ENCODE measurements around the gene SEMA4D.

The SEMA4D gene

DNA sequence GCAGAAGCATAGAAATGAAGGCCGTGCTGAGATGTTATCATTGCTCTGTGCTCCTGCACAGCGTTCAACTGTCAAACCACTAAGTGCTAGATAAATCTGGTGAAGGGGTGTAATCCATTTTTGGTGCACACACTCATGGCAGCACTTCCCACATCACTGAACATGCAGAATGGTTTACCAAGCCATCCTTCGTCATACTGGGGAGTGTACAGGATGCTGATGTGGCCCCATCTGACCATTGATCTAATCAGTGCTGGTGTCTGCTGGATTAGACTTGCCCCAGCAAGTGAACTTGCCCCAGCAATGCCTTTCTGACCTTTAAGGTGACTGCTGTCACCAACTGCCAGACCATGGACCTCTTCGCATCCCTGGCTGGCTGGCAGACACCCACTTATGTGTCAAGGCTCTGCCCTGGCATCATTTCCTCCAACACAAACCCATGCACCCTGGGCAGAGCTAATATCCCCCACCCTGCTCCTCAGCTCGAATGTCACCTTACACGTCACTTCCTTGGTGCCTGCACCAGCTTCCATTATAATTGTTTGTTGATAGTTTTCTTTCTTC, 4.2 kb upstream of the SEMA4D start:
- no peak for DNase-seq (ENCODE audit: low read depth in 2 of 2)

DNA sequence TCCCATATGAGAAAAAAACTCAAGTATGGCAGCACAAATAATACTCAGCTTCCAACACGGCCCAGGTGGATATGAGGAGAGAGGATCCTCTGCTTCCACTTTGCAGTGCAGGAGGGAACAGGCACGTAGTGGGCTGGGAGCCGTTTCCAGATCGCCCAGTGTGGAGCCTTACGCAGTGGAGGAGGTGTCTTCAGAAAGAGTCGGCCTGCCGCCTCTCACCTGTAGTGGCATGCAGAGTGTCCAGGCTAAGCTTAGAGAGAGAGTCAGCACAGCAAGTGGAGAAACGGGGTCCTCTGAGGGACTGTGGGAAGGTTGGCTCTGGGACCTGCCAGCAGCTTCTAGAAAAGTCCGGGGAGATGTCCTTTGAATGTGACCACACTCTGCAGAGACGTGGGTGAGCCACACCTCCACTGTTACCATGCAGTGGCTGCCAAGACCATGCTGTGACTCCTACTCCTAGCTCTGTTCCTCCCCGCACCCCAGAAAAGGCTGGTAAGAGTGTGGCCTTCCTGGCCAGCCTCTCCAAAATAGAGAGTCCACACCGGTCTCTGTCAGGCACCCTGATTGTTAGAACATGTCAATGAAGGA, 3.5 kb upstream of the SEMA4D start:
- DNase-seq (ENCODE audit: low read depth in 2 of 2): no peak

DNA sequence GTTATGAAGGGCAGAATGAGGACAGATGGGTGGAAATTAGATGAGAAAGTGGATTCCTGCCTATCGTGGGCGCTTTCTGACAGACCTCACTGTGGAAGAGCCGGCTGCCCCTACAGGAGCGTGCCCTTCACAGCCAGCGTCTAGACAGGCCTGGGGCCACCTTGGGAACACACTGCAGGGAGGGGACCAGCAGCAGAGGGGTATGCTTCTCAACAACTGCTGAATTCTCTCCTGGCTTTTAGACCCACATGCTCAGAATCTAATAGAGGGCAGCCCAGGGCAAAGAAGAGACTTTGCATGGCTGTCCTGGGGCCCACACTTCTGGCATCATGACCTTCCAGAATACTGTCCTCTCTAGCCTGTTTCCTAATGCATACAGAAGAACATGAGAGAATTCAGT, 2.1 kb upstream of the SEMA4D start:
- no peak for DNase-seq (ENCODE audit: low read depth in 2 of 2)

DNA sequence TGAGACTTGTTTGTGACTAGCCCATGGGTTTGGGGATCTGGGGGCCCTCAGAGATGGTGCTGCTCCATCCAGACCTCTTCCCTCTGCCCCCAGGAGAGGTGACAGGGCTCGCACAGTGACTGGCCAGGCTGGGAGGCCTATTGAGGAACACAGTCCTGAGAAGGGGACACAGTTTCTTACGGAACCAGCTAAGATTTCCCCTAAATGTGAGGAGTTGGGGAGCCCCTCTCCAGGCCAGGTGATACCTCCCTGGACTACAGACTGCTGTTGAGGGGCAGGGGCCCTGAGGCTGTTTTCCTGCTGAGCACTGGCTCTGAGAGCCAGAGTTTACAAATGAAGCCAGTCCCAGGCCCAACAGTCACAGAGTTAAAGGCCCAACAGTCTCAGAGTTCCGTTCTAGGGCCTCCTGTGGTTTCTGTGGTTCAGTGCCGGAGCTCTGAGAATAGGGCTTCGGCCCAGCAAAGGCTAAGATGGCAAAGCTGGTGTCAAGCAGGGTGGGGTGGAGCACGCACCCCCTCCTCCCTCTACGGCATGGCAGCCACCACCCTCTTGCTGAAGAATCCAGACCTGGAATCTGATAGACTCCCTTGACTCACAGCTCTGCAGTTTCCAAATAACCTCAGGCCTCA, 1.1 kb upstream of the SEMA4D start:
- no peak for DNase-seq (ENCODE audit: low read depth in 2 of 2)

DNA sequence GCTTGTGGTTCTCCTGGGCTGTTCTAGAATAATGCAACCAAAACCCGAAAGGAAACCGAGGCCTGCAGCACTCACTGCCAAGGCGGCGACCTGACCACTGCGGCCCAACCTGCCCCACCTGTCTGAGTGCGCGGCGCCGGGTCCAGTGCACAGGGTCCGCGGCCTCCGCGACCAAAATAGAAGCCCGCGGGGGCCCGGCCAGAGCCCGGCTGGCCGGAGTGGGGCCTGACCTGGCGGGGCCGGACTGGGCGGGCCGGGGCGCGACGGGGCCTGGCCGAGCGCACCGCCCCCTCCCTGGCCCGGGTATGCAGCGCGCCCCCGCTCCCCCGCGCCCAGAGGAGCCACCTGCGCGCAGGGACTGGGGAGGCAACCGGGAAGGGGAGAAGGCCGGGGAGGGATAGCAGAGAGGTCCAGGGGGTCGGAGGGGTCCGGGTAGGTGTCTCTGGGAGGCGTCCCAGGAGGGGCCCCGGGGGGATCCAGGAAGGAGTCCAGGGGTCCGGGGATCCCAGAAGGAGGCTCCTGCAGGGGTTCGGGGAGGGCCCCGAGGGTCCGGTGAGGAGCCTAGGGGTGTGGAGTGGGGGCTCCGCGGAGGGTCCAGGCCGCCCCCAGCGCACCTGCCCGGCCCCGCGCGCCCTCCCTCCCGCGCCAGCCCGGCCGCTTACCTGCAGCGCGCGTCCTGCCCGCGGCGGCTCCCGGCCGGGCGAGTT, 503 bp downstream of the SEMA4D start:
- DNase-seq (ENCODE audit: low read depth in 2 of 2): no peak

DNA sequence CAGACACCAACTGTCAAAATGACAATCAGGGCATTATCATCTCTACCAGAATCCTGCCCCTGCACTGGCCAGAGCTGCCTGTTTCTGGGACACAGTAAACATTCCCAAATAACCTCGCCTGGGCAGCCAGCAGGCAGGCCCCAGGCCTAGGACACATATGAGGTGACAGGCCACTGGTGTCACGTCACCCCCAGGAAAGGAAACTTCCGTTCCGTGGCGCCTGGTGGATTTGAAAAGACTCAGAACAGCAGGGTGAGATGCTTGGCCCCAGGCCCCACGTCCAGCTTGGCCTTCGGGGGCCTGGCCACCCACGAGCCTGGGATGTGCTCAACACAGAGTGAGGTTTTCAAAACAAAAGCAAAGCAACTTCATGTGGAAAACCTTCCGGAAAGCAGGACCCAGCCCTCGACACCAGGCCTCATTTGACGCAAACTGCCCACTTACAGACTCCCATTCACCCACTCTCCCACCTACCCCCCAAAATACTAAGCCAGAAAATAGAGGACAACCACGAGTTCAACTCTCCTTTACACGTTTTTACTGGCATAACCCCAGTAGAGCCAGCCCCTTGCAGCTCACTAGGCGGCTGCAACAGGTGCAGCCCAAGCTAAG, 1.2 kb downstream of the SEMA4D start:
- DNase-seq (ENCODE audit: low read depth in 2 of 2): no peak

DNA sequence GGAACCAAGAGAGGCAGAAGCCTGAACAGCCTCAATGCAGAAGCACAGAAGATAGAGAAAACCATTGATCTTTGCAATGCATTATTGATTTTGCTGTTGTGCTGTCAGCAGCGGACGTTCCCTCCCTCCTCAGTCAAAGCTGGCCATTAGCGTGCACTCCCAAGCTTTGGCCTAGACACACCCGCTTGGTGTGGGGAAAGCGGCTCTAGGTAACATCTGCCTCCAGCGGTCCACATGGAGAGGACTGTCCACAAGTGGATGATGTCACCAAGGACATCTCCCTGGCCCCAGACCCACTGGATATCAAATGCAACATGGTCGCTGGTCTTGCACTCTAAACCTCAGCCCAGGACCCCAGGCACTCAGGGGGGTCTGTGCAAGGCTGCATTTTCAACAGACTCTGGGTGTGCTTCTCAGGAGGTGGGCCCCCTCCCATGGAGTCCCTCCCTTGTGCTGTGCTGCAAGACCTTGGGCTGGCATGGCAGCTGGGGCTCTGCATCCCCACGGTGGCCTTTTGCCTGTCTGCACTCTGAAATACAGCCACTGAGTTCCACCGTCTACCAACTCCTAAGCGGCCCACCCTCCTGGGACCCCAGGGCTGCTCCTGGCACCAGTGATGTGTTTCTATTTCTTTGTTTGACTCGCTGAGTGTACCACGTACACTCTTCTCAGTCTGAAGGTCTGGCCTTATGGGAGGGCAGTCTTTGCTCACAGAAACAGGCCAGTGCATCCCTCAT, 1.9 kb downstream of the SEMA4D start:
- no peak for DNase-seq (ENCODE audit: low read depth in 2 of 2)

DNA sequence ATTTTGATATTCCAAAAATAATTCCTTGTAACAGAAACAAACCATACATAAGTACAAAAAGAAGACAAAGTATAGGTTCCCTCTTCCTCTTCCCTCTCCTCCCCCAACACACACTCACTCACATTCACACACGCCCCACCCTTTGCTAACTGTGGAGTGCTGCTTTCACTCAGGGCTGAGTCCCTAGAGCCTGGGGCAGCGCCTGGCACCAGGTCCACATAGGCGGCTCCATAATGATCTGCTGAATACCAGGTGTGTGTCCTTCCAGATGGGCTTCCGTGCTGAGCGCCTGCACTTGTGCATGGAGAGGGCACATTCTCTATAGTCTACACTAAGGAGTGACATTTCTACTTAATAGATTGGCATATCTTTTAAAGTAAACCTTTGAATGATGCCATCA, 3.7 kb downstream of the SEMA4D start:
- DNase-seq (ENCODE audit: low read depth in 2 of 2): no peak

DNA sequence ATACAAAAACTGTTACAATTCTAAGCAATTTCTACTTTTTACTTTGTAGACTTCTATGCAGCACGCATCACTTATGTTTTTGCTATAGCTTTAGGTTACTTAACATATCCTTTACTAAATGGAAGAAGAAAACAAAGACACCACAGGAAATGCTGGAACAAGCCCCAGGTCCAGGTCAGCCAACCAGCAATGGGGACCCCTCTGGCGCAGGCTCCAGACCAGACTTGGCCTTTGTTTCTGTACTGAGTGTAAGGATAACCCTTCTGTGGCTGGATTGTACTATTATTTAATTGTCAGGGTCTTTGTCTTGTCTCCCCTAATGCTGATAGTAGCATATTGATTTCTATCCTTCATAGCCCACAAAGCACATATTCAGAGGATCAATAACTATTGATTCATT, 4.2 kb downstream of the SEMA4D start:
- no peak for DNase-seq (ENCODE audit: low read depth in 2 of 2)

DNA sequence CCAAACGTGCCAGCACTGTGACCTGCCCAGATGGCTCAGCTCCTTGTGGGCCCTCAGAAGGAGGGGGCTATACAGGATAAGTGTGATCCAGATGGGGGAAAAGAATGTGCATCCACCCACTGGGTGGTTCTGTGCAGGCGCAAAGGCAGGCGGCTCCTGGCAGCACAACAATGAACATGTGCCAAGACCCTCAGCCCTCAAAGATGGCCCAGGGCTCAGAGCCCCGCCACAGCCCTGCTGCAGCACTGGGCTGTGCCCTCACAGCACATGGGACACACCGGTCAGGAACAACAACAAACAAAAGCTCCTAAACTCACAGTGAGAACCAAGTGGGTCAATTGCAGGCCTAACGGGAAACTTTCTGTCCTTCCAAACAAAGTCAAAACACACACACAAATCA, 4.7 kb downstream of the SEMA4D start:
- DNase-seq (ENCODE audit: low read depth in 2 of 2): no peak

DNA sequence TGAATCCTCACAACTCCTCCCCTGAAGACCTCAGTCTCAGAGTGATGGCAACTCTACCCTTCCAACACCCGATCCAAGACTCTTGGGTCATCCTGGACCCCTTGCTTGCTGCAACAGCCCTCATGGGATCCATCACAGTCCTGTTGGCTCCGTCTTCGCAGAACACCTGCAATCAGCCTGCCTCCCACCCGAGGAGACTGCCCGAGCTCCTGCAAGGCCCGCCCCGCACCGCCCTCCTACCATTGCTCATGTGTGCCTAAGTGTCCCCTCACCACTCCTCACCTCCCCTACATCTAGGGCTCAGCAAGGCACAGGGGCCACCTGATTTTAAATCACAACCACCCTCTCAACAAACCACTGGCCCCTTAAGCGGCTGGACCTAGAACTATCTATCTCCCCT, 5.3 kb downstream of the SEMA4D start:
- DNase-seq (ENCODE audit: low read depth in 2 of 2): no peak

DNA sequence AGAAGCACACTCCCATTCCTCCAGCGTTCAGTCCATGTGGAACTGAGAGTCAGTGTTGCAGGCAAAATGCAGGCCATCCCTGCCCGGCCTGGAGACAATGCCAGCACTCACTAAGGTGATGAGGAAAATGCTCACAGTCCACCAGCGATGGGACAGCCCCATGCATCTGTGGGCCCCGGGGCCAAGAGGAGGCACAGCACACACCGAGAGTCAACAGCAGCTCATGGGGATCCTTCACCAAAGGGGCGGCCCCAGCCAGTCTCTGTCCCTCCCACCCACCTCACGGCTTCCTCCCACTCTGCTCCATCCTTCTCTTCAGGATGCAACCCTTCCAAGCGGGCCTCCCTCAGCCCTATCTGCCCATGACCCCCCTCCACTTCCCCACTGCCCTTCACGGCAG, 6.2 kb downstream of the SEMA4D start:
- no peak for DNase-seq (ENCODE audit: low read depth in 2 of 2)

DNA sequence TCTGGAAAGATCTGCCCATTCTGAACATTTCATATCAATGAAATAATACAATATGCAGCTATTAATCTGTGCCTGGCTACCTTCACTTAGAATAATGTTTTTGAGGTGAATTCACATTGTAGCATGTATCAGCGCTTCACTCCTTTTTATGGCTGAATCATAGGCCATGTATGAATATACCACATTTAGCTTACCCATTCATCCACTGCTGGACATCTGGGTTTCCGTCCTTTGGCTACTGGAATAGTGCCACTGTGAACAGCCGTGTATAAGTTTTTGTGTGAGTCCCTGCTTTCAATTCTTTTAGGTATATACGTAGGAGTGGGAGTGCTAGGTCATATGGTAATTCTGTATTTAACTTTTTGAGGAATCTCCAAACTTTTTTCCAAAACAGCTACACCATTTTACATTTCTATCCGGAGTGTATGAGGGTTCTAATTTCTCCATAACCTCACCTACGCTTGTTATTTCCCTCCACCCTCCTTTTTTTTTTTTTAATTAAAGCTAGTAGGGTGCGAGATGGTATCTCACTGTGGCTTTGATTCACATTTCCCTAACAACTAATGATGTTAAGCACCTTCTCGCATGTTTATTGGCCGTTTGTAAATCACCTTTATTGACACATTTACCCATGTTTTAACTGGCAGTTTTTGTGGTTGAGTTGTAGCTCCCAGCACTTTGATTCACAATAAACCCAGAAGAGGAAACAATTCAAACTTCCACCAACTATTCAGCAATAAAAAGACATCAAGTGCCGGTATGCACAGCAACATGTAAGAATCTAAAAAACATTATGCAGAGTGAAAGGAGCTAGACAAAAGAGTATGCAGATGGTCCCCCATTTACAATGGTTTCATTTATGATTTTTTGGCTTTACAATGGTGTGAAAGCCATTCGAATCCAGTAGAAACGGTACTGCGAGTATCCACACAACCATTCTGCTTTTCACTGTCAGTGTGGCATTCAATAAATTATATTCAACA, 8.1 kb downstream of the SEMA4D start:
- DNase-seq (ENCODE audit: low read depth in 2 of 2): no peak

DNA sequence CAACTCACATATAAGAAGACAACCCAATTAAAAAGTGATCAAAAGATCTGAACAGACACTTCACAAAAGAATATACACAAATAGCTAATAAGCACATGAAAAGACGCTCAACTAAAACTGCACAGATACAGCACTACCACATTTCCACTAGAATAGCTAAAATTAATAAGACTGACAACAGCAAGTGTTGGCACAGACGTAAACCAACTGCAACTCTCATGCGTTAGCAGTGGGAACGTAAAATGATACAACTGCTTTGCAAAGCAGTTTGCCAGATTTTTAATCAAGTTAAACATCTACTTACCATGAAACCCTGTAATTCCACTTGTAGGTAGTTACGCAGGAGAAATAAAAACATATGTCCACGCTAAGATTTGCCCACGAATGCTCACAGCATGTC, 9.0 kb downstream of the SEMA4D start:
- DNase-seq (ENCODE audit: low read depth in 2 of 2): no peak

DNA sequence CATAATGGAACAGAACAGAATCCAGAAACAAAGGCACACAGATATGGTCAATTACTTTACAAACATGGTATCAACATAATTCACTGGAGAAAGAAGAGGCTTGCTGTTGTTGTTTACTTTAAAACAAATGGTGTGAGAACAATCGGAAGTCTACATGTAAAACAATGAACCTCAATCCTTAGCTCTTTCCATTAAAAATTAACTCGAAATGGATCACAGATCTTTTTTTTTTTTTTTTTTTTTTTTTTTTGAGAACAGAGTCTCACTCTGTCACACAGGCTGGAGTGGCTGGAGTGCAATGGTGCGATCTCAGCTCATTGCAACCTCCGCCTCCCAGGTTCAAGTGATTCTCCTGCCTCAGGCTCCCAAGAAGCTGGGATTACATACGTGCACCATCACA, 9.8 kb downstream of the SEMA4D start:
- no peak for DNase-seq (ENCODE audit: low read depth in 2 of 2)

DNA sequence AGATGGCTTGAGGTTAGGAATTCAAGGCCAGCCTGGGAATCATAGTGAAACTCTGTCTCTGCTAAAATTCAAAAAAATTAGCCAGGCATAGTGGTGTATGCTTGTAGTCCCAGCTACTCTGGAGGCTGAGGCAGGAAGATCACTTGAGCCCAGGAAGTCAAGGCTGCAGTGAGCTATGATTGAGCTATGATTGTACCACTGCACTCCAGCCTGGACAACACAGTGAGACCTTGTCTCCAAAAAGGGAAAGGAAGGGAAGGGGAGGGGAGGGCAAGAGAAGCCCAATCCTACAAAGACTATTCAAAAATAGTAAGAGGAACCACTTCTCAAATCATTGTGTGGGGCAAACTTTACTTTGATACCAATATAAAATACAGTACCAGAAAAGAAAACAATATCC, 11.2 kb downstream of the SEMA4D start:
- no peak for DNase-seq (ENCODE audit: low read depth in 2 of 2)

DNA sequence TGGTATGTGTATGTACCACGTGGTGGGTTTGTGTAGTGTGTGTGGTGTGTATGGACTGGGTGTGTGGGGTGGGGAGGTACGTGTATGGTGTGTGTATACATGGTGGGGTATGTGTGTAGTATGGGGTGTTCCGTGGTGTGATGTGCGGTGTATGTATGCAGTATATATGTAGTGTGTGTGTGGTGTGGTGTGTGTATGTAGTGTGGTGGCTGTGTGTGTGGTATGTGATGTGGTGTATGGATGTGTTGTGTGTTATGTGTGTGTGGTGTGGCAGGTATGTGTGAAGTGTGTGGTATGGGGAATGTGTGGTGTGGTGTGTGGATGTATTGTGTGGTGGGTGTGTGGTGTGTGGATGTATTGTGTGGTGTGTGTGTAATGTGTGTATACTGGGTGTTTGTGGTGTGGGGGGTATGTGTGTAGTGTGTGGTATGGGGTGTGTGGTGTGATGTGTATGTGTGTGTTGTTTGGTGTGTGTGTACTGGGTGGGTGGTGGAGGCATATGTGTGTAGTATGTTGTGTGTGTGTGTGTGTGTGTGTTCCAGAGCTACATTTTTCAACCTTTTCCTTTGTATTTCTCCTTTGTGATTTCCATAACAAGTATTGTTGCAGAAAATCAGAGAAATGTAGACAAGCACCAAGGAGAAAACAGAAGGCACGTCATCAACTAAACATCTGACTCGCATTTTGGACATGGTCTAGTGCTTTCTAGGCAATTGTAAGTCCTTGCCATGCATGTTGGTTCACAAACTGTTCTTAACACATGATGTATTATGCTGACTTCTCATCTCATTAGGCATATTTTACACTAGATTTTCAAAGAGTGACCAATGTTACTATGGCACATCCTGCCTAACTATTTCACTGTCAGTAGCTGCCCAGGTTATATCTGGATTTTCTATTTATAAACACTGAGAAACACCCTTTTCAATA, 13.2 kb downstream of the SEMA4D start:
- no peak for DNase-seq (ENCODE audit: low read depth in 2 of 2)

DNA sequence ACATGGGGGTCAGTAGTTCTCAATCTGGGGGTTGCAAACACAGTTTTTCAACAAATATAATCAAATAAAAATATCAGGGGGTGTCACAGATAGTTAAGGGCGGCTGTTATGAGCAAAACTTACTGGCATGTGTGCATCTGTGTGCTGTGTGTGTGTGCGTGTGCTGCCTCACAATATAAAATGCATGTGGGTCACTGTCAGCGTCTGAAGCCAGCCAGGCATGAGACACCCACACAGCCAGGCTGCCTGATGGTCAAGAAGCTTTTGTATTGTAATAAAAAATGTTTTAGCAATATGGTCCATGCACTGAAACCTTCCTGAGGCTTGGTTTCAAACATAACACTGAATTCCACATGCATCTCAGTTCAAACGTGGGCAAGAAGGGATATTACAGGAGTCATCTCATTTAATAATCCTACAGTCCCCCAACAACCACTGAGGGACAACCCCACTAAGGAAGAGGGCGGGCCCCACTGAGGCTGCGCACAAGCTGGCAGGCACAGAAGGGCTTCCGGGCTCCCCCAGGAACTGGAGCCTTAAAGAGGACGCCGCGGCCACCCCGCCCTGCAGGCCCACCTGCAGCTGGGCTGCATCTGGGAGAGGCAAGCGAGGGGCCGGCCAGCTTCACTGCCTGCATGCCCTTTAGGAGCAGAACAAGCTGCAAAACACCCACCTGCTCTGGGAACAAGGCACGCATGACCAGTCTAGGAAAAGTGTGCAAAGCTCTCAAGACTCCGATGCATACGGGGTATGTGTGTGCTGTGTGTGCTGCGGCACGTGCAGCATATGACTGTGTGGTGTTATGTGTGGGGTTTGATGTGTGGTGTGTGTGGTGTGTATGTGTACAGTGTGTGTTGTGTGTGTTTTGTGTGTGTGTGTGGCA, 14.1 kb downstream of the SEMA4D start:
- DNase-seq (ENCODE audit: low read depth in 2 of 2): peak in 1 of 2 donors; percentile 62

DNA sequence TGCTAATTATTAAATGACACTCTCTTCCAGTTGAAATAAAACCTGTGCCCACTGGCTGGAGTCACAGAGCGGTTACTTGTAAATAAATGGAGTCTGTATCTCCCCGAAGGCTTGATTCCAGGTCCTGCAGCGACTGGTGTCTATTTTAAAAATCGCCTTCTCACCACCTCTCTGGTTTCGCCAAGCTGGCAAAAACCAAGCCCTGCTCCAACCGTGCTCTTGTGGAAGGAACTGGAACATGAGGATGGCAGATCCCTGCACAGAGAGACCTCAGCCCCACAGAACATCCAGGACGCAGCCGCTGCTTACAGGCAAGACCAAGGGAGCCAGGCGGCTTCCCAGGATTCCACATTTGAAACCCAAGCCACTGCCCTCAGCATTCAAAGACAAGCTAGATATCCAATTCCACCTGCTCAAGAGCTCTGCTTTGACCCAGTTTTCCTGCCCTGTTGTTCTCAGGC, 15.0 kb downstream of the SEMA4D start:
- DNase-seq (ENCODE audit: low read depth in 2 of 2): no peak

Data from activated CD4-positive, alpha-beta T cell treated with anti-CD3 and anti-CD28 coated beads for 24 hours (primary cell).